Lower leg skin (tissue), 3 donors: ENCODE measurements around the gene SARNP.

ENCODE experiments used
- POLR2A ChIP-seq, 2 donors: fragments of 450-650 bp; IDR thresholded peaks; one replicate each; pipeline ENCODE4 v1.6.1; 2016 to 2017; ENCODE audit warnings: antibody characterized with exemption in 2 of 2, mild to moderate bottlenecking in 1 of 2, moderate library complexity in 1 of 2
- TF ChIP-seq, protein P1 (sequence below), 3 donors: fragments of 450-650 bp; IDR thresholded peaks; one replicate each; pipeline ENCODE4 v1.5.1; 2016; ENCODE audit warnings: antibody characterized with exemption in 3 of 3, mild to moderate bottlenecking in 3 of 3, moderate library complexity in 2 of 3

- TF ChIP-seq, protein P1, sequence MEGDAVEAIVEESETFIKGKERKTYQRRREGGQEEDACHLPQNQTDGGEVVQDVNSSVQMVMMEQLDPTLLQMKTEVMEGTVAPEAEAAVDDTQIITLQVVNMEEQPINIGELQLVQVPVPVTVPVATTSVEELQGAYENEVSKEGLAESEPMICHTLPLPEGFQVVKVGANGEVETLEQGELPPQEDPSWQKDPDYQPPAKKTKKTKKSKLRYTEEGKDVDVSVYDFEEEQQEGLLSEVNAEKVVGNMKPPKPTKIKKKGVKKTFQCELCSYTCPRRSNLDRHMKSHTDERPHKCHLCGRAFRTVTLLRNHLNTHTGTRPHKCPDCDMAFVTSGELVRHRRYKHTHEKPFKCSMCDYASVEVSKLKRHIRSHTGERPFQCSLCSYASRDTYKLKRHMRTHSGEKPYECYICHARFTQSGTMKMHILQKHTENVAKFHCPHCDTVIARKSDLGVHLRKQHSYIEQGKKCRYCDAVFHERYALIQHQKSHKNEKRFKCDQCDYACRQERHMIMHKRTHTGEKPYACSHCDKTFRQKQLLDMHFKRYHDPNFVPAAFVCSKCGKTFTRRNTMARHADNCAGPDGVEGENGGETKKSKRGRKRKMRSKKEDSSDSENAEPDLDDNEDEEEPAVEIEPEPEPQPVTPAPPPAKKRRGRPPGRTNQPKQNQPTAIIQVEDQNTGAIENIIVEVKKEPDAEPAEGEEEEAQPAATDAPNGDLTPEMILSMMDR (IDR thresholded peaks at IDR 0.05): no peak
- TF ChIP-seq POLR2A (IDR thresholded peaks at IDR 0.05): no peak
Measured at GRCh38 chr12:55843431-55843830, 25.9 kb upstream of the SARNP start.
